GM19324 (cell line): ENCODE measurements around the gene LEMD1.

ENCODE experiments used
- ATAC-seq: cut with Tn5 transposase; IDR thresholded peaks from one replicate; pipeline ENCODE4 v1.9.1; 2021; ENCODE audit warnings: mild to moderate bottlenecking, moderate library complexity; ENCODE audit not compliant: unreplicated experiment, low FRiP score

The LEMD1 gene, protein sequence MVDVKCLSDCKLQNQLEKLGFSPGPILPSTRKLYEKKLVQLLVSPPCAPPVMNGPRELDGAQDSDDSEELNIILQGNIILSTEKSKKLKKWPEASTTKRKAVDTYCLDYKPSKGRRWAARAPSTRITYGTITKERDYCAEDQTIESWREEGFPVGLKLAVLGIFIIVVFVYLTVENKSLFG

DNA sequence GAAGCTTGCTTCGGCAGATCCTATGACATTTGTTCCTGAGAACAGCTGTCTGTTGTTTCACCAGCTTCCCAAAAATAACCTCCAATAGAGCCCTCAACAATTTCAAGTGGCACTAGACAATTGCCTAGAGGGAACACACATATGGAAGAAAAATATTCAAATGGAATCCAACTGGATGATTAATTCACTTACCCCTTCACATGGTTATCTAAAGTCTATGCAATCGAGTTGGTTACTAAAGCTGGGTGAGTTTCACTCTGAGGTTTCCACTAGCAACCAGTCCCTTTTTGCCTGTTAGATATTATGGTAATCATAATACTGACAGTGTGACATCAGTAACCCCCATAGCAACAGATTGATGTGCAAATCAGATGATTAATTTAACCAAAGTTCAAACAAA lies at the start of gene LEMD1:
LEMD1 (minus strand) TSS at position 259 of the 400 bp plus-strand sequence. CDS start 1,520 bp downstream, outside the sequence.
- no peak for ATAC-seq

- ATAC-seq, result no peak
These were observed 48.3 kb upstream of the LEMD1 start for GRCh38 chr1:205470131-205470530.

- ATAC-seq, result no peak
These were observed 44.9 kb upstream of the LEMD1 start for GRCh38 chr1:205466595-205467220.

DNA sequence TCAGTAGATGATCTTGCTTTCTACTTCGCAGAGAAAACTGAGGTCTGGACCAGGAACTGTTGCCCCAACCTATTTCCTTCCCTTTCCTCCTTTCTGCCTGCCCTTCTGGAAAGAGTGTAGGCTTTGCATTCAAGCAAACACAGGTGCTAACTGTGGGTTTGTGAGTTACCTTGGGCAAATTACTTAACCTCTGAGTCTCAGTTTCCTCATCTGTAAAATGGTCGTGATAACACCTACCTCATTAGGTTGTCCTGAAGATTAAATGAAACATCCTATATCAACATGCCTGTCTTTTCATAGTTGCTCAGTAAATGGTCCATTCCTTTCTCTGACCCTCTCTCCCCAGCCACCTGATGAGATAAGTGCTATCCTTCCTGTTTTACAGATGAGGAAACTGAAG lies 43.5 kb upstream of the LEMD1 start:
- no peak for ATAC-seq

- ATAC-seq, result no peak
These were observed 37.1 kb upstream of the LEMD1 start for GRCh38 chr1:205458777-205459566.

DNA sequence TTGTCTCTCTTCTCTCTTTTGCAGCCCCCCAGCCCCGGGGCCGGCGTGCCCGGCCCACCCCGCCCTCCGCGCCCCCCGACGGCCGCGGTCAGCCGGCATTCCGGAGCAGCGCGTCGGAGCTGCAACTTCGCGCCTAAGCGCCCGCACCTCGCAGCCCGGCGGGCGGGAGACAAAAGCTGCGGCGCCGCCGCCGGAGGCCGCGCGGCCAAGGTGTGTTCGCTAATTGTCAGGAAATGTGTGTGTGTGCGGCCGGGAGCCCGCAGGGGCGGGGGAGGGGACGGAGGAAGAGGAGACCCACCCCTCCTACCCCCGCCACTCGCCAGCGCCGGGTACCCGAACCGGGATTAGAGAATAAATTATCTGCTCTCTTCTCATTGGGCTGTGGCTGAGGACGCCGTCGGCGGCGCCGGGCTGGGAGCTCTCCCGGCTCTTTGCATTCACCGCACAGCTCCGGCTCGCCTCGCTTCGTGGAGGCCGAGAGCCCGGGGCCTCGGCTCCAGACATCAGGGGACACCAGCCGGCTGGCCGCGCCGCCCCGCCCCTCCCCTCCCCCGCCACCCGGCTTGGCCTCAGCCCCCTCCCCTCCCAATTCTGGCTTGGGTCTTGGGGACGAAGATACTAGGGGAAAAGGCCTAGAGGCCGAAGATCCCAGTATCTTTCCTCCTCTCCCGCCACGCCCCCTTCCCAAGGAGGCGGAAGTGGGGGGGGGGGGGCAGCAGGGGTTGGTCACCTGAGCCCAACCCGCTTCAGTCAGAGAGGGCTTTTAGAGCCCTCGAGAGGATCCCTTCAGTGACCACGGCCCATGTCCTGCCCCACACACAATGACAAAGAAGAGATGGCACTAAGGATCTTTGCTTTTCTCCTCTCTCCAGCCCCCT lies 35.3 kb upstream of the LEMD1 start:
- ATAC-seq, result no peak

- ATAC-seq, result no peak
These were observed 34.6 kb upstream of the LEMD1 start for GRCh38 chr1:205456383-205456867.

DNA sequence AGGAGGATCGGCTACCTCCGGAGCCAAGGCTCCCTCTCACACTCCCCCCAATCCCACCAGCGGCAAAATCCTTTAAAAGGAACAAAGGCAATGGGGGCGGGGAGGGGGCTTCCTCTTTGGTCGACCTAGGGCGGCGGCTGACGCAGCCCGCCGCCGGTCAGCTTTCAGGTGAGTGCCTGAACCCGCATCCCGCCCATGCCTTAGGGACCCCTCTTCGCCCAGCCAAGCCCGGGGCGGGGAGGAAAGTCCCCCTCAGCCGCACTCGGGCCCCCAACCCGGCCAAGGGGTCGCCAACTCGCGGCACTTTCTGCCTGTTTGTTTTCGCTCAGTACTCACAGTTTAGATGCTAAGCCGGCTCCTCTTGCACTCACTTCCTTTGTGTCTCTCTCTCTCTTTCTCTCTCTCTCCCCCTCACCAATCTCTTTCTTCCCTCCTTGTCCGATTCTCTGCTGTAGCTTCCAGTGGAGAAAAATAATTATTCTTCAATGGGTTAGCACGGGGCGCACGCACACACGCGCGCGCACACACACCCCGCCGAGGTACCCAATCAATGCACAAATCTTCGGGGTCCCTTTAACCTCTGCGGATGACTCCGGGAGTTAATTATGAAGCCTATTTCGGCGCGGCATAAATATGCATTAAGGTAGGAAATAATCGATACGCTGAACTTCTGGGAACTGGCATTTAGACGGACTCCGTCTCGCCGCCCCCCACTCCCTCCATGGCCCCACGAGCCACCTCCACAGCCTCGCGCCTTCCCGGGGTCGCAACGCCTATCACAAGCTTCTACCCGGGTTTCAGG lies 33.9 kb upstream of the LEMD1 start, which contains the start of gene BLACAT1:
BLACAT1 (minus strand) TSS at position 465 of the 802 bp plus-strand sequence.
- ATAC-seq, result no peak

- no peak for ATAC-seq
These were observed 33.1 kb upstream of the LEMD1 start for GRCh38 chr1:205454903-205455335.

GRCh38 chr1:205453466-205453865 lies 31.6 kb upstream of the LEMD1 start:
- ATAC-seq, result no peak

DNA sequence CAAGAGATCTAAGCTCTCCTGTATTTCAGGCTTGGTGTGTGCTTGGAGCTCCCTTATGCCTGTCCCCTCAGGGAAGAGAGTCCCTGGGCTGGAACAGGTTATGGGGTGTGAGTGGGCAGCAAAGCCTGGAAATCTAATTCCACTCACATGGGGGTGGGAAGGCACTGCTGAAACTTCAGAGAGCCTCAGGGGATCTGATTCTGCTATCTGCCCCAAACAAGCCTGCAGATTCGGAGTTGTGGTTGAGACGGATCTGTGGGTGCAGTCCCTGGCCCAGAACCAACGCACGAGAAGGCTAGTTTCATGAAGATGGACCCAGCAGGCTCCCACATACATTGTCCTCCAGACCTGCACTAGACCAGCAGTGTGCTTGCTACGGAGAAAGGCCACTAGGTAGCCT lies 31.1 kb upstream of the LEMD1 start:
- ATAC-seq, result no peak

DNA sequence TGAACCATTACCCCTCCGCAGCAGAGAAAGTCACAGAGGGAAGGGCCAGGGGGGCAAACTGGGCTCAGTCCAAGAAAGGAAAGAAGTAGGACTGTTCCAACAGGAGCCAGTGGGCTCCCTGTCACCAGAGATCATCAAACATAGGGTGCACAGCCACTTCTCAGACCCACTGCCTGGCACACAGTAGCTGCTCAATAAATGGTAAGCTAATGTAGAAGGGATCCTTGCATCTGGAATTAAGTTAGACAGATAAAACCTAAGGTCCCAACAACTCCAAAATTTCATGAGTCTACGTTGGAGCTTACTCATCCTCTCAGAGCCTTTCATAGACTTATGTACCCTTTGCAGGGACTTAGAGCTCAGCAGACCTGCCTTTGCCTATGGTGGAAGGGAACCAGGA lies 30.5 kb upstream of the LEMD1 start:
- no peak for ATAC-seq

- ATAC-seq, result no peak
These were observed 29.9 kb upstream of the LEMD1 start for GRCh38 chr1:205451759-205452164.

DNA sequence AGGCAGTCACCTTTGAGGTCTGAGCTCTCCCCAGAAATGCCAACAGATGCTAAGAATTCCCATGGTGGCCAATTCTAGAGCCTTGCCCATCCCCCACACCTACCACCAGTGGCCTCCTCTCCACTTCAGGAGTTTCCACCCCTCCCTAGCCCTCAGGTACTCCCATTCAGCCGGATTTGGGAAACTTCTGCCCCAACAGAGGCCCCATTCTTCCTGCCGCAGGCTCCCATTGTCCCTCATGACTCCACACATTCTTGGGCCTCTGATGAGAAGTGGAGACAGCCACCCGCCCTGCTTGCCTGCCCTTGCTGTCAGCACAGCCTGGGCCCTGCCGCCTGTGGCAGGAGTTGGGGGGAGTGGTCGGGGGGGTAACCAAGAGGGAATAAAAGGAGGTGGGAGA lies 29.3 kb upstream of the LEMD1 start:
- no peak for ATAC-seq

GRCh38 chr1:205450448-205450847 lies 28.6 kb upstream of the LEMD1 start:
- ATAC-seq, result no peak

GRCh38 chr1:205449750-205450443 lies 28.0 kb upstream of the LEMD1 start:
- no peak for ATAC-seq

DNA sequence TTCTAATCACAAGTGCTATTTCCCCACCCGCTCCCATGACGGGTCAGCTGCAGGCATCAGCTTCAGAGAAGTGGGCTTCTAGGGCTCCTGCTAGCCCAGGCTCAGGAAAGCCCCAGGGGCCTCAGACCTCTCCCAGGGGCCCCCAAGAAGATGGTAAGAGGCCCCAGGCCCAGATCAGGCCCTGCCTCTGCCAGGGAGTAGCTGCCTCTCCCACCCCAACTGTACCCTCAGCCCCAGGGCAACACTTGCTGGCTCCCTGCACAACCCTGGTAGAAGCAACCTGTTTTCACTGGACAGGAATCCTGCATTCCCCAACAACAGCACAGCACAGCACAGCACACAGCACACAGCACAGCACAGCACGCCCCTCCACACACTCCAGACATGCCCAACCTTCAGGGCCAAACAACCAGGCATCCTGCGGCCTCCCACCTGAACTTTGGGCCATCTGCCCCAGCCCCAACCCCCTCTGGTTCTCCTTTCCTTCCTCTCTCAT lies 27.4 kb upstream of the LEMD1 start:
- ATAC-seq, result no peak

DNA sequence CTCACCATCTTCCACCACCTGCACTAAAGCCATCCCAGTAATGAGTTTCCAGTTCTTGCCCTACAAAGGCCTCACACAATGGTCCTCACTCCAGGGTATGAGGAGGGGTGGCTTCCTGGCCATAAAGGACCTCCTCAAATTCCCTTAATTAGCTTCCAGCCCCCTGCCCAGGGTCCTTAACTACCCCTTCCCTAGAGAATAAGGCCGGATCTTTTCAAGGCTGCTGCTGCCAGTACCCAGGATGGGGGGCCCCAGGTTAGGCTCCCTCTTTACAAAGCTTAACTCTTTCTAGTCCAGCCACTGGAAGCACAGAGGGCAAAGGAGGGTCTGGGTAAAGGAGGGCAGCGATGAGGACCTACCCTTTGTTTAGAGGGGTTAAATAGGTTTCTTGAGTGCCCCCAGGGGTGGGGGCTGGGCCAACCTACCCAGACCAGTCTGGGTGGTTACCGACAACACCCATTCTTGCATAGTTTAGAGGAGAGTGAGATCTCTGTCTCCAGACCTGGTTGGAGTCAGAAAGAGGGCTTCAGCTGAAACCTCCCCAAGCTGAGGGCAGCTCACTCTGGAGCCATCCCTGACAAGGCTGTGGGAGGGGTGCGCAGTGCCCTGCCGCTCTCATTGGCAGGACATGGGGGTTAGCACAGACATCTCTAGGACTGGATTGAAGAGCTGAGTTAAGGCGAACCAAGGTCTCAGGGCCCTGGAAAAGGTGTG lies 26.8 kb upstream of the LEMD1 start:
- no peak for ATAC-seq
